HG03432 (cell line): Measurements from ENCODE around the gene MLXIPL.
"Not testable (repeated sequence)": the region's sequence is repeated elsewhere in the genome, so short reads cannot be mapped to it uniquely, and the experiment has no call there.

Experiments
- ATAC-seq: cut with Tn5 transposase; IDR thresholded peaks from one replicate; pipeline ENCODE4 v1.9.1; 2021; ENCODE audit warnings: mild to moderate bottlenecking, moderate library complexity; ENCODE audit not compliant: unreplicated experiment

MLXIPL gene, protein sequence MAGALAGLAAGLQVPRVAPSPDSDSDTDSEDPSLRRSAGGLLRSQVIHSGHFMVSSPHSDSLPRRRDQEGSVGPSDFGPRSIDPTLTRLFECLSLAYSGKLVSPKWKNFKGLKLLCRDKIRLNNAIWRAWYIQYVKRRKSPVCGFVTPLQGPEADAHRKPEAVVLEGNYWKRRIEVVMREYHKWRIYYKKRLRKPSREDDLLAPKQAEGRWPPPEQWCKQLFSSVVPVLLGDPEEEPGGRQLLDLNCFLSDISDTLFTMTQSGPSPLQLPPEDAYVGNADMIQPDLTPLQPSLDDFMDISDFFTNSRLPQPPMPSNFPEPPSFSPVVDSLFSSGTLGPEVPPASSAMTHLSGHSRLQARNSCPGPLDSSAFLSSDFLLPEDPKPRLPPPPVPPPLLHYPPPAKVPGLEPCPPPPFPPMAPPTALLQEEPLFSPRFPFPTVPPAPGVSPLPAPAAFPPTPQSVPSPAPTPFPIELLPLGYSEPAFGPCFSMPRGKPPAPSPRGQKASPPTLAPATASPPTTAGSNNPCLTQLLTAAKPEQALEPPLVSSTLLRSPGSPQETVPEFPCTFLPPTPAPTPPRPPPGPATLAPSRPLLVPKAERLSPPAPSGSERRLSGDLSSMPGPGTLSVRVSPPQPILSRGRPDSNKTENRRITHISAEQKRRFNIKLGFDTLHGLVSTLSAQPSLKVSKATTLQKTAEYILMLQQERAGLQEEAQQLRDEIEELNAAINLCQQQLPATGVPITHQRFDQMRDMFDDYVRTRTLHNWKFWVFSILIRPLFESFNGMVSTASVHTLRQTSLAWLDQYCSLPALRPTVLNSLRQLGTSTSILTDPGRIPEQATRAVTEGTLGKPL

DNA sequence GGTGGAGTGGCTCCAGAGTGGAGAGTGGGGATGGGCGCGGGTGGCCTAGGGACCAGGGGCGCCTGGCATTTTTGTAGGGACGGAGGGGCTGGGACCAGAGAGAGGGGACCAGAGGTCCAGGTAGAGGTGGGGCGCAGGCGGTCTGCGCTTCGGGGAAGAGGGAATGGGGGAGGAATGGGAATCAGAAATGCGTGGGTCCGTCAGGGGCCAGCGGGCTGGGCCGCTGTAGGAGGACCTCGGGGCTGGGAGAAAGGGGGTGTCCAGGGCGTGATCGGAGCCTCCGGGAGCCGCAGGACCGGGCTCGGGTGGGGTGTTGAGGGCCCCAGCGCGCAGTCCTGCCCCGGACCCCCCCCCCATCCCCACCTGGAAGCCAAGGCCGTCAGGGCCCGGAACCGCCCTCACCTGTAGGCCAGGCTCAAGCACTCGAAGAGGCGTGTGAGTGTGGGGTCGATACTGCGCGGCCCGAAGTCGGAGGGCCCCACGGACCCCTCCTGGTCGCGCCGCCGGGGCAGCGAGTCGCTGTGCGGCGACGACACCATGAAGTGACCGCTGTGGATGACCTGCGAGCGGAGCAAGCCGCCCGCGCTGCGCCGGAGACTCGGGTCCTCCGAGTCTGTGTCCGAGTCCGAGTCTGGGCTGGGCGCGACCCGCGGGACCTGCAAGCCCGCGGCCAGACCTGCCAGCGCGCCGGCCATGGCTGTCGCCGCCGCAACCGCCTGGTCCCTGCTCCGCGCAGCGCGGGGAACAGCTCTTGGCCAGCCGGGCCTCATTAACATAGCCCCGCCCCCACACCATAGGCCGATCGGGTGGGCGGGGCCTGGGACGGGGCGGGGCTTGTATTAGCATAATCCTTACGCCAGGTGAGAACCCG lies at the start of gene MLXIPL:
MLXIPL (minus strand) TSS at position 725 of the 871 bp plus-strand sequence; CDS start at position 695, 30 bp downstream.
- peak; percentile 47 for ATAC-seq

DNA sequence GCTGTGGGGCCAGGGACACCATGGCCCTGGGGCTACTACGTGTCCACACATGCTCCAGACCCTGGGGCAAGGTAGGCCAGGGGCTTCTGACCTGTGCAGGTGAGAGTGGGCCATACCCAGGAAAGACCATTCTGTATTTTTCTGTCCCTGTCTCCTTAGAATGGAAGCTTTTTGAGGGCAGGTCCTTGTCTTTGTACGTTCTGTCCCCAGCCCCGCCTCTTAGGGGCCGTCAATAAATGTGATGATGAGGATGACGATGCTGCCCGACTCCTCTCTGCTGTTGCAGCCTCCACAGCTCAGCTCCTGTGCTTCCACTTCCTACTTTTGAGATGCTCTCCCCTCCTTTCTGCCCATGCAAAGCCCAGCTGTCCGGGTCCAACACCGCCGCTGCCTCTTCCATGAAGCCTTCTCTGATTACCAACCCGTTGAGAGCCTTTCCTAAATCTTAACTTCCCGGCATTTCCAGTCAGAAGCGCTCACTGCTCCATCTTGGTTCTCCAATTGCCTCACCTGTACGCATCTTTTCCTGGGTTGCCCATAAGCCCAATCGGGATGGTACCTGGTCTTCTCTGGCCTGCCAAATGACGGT lies 47.6 kb upstream of the MLXIPL start:
- ATAC-seq: no peak

- ATAC-seq: no peak
Observed at GRCh38 chr7:73671322-73671661, 47.0 kb upstream of the MLXIPL start.

DNA sequence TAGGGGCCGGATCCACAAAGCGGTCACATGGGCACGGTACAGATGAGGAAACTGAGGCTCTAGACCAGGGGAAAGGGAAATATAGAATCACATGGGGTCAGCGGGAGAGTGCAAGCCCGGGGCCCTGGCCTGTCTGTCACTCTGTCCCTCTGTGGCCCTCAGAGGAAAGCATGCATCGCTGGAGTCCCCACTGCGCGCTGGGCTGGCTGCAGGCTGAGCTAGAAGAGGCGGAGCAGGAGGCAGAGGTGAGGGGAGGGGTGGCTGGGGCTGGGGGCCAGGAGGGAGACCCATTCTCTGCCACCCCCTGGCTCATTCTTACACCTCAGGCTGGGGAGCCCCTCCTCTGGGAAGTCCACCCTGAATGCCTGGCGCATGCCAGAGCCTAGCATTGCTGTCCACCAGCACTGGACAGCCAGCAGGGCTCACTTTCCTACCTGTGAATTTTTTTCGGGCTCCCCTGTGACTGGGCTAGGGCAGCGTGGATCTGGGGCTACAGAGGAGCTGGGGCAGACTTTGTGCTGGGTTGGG lies 45.6 kb upstream of the MLXIPL start:
- no peak for ATAC-seq

DNA sequence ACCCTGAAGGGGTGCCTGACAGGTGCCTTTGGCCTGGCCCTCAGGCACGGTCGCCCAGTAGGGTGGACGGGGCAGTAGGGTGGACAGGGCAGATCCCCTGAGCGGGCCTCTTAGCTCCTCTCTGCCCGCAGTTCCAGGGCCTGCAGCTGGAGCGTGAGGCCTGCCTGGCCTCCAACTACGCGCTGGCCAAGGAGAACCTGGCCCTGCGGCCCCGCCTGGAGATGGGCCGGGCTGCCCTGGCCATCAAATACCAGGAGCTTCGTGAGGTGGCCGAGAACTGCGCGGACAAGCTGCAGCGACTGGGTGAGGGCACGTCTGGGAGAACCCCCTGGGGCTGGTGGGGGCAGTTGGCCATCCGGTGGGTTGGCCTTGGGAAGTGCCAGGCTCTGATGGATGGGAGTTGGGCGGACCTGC lies 45.0 kb upstream of the MLXIPL start:
- ATAC-seq: no peak

DNA sequence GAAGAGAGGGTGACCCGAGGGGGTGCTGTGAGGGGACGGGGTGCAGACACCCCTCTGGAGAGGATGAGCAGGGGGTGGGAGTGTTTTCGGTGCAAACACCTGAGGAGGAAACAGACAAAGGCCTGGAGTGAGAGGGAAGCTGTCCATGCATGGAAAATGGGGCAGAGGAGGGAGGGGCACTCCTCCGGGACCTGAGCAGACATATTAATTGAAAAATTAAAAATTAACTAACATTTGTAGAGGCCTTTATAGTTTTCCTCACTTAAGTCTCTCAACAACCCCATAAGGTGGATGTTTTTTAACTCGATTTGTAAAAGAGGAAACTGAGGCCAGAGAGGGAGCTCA lies 44.5 kb upstream of the MLXIPL start:
- ATAC-seq: no peak

GRCh38 chr7:73668103-73668885 lies 44.0 kb upstream of the MLXIPL start:
- peak; percentile 15 for ATAC-seq

- peak; percentile 93 for ATAC-seq
Observed at GRCh38 chr7:73667344-73668102, 43.2 kb upstream of the MLXIPL start, which contains the start of gene VPS37D. TSS of gene VPS37D (plus strand) at chr7:73667831. CDS start at chr7:73667959, 128 bp downstream.

- ATAC-seq: no peak
Observed at GRCh38 chr7:73663033-73663432, 38.7 kb upstream of the MLXIPL start.

DNA sequence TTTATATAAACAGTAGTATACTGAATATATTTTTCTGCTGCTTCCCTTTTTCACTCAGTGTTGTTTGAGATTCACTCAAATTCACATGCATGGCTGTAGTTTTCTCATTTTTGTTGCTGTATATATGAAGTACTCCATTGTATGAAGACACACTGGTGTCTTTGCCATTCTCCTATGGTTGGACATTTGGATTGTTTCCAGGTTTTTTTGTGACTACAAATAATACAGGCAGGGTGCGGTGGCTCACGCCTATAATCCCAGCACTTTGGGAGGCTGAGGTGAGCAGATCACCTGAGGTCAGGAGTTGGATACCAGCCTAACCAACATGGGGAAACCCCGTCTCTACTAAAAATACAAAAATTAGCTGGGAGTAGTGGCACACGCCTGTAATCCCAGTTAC lies 36.3 kb upstream of the MLXIPL start:
- not testable (repeated sequence) for ATAC-seq

DNA sequence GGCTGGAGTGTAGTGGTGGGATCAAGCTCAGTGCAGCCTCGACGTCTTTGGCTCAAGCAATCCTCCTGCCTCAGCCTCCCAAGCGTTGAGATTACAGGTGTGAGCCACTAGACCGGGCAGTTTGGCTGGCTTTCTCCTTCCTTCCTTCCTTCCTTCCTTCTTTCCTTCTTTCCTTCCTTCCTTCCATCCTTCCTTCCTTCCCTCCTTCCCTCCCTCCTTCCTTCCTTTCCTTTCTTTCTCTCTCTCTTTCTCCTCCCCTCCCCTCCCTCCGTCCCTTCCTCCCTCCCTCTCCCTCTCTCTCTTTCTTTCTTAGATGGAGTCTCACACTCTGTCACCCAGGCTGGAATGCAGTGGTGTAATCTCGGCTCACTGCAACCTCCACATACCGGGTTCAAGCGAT lies 35.7 kb upstream of the MLXIPL start:
- no peak for ATAC-seq

- ATAC-seq: not testable (repeated sequence)
Observed at GRCh38 chr7:73655309-73655708, 31.0 kb upstream of the MLXIPL start.

DNA sequence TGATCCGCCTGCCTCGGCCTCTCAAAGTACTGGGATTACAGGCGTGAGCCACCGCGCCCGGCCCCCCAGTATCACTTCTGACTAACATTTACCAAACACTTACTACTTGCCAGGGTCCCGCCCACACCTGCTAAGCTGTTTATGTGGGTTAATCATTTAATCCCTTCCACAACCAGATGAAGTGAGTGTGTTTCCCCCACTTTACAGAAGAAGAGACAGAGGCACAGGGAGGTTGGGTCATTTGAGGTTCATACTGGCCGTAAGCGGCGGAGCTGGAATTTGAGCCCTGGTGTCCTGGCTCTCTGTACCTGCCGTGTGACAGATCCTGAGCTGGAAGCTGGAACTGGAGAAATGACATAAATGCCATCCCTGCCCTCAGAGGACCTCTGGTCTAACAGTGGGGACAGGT lies 28.2 kb upstream of the MLXIPL start:
- no peak for ATAC-seq

GRCh38 chr7:73650524-73650923 lies 26.2 kb upstream of the MLXIPL start:
- no peak for ATAC-seq

DNA sequence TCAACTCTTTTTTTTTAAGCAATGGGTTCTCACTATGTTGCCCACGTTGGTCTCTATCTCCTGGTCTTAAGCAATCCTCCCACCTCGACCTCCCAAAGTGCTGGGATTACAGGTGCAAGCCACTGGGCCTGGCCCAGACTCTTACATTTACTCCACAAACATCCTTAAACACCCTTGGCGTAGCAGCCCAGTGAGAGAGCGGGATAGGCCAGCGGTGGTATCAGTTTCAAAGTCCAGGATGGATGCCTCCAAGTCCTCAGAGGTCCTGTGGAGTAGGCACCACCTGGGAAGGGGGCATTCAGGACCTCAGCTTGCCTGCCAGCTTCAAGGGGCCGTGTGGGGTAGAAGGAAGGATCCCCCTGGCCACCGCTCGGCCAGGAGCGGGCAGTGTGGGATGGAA lies 25.3 kb upstream of the MLXIPL start:
- ATAC-seq: no peak

- no peak for ATAC-seq
Observed at GRCh38 chr7:73648593-73649332, 24.4 kb upstream of the MLXIPL start.

GRCh38 chr7:73647725-73648592 lies 23.6 kb upstream of the MLXIPL start:
- no peak for ATAC-seq
